Thoracic aorta (tissue), 2 donors: ENCODE measurements around the gene CD300E. TPM values are rescaled to one million over a fixed set of nuclear protein-coding genes. Genes with fewer than 3 reads are reported as not detected.

ENCODE experiments used
- ATAC-seq: fragments of 150-250 bp; one replicate; pipeline ENCODE4 v1.8.0; 2017; ENCODE audit warnings: low read depth; ENCODE audit not compliant: insufficient number of reproducible peaks, low FRiP score
- DNase-seq: peaks from one replicate; pipeline ENCODE4 v3.0.0-alpha.2; 2020; ENCODE audit warnings: low spot score
- H3K27ac ChIP-seq, 2 donors: fragments of 200-600 bp; sonication (generic); 1 replicate in 1 of 2; 2 replicates in 1 of 2; pipeline ENCODE4 v1.5.1; 2016; ENCODE audit warnings: mild to moderate bottlenecking in 2 of 2, moderate library complexity in 2 of 2
- H3K27me3 ChIP-seq: fragments of 200-600 bp; sonication (generic); replicated peaks from 2 replicates; pipeline ENCODE4 v1.6.0; 2016; ENCODE audit warnings: mild to moderate bottlenecking; ENCODE audit not compliant: insufficient read depth
- H3K36me3 ChIP-seq: fragments of 200-600 bp; sonication (generic); one replicate; pipeline ENCODE4 v1.5.1; 2016
- H3K4me1 ChIP-seq, 2 donors: fragments of 200-600 bp; sonication (generic); 1 replicate in 1 of 2; 2 replicates in 1 of 2; pipeline versions ENCODE4 v1.5.1 to v1.6.0; 2016; ENCODE audit warnings: low read depth in 2 of 2, mild to moderate bottlenecking in 1 of 2; ENCODE audit not compliant: control insufficient read depth in 1 of 2
- H3K4me3 ChIP-seq: fragments of 200-600 bp; sonication (generic); 2 replicates; pipeline ENCODE4 v1.5.1; 2016; ENCODE audit warnings: mild to moderate bottlenecking
- H3K9me3 ChIP-seq: fragments of 200-600 bp; sonication (generic); 2 replicates; pipeline ENCODE4 v1.5.1; 2016
- total RNA-seq, 2 donors: library from RNA; depleted of rRNA; stranded (reverse); fragments of >200 nt; gene quantifications; one replicate each; pipeline versions ENCODE4 v1.1.0 to v1.2.3, GENCODE V29; 2016
- TF ChIP-seq, protein P1 (sequence below): fragments of 200-600 bp; sonication (generic); IDR thresholded peaks from one replicate; pipeline ENCODE4 v1.5.1; 2019; ENCODE audit warnings: antibody characterized with exemption

Gene CD300E
- total RNA-seq, 2 donors from 2014 or later, result 0.14 to 10.4 TPM

DNA sequence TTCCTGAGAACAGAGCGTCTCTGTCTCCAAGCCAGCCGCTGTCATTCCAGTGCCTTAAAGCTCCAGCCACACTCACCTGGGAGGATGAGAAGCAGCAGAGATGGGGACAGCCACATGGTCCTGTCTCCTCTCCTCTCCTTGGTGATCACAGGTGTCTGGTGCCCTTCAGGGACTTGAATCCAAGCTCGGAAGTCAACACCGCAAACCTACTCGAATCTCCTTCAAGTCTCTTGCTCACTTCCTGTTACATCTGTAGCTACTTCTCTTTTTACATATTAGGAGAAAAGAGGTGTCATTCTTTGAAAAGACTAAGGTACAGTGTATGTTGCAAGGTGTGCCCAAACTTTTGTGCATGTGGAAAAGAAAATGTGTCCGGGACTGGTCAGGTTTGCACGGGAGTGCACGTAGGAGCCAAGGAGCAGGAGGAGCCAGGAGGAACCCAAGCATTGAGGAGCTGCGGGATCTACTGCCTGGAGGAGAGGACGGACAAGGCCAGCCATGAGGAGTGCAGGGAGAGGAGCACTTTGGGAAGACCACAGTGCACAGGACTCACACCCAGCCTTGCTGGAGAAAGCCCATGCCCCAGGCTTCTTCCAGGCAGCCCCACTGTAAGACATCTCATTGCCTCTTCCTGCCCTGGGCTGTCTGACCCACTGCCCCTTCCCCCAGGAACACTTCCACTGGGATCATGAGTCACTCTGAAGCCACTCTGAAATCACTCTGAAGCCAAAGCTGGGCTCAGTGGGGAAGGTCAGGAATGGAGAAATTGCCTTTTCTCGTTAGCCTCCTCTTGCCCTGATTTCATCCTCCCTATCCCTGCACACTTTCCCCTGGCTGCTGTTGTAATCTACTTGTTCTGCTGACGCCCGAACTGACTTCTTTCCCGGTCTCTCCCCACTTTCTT lies 31.2 kb downstream of the CD300E start, which contains the start of gene CD300LD:
Gene CD300LD, minus strand, starts transcription at position 197 of the 904 bp plus-strand sequence. Its CDS starts 81 bp downstream, at position 116.
- DNase-seq (no peak), ATAC-seq (no peak)
- Histone ChIP-seq H3K9me3 (no peaks in the 10 kb centered on the region), H3K4me3 (no peak within 1 kb of the TSS), H3K4me1 (no peaks in the 10 kb centered on the region), H3K36me3 (no peaks in the 10 kb centered on the region), H3K27me3 (no peaks in the 10 kb centered on the region), H3K27ac (no peak within 1 kb of the TSS)
- TF ChIP-seq, protein P1, sequence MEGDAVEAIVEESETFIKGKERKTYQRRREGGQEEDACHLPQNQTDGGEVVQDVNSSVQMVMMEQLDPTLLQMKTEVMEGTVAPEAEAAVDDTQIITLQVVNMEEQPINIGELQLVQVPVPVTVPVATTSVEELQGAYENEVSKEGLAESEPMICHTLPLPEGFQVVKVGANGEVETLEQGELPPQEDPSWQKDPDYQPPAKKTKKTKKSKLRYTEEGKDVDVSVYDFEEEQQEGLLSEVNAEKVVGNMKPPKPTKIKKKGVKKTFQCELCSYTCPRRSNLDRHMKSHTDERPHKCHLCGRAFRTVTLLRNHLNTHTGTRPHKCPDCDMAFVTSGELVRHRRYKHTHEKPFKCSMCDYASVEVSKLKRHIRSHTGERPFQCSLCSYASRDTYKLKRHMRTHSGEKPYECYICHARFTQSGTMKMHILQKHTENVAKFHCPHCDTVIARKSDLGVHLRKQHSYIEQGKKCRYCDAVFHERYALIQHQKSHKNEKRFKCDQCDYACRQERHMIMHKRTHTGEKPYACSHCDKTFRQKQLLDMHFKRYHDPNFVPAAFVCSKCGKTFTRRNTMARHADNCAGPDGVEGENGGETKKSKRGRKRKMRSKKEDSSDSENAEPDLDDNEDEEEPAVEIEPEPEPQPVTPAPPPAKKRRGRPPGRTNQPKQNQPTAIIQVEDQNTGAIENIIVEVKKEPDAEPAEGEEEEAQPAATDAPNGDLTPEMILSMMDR, result no peak

DNA sequence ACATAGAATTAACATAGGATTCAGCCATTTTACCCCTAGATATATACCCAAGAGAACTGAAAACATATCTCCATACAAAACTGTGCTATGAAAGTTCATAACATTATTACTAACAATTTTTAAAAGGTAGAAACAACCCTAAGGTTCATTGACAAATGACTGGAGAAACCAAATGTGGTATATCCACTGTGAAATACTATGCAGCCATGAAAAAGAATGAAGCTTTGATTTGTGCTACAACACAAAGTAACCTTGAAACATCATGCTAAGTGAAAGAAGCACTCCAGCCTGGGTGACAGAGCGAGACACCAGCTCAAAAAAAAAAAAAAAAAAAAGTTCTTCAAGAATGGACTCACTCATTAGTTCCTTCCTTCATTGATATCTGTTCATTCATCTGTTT lies 32.0 kb downstream of the CD300E start:
- DNase-seq (no peak), ATAC-seq (no peak)
- TF ChIP-seq, protein P1, result no peak
- H3K4me3 ChIP-seq, result no peak overlapping the region
- H3K9me3 ChIP-seq, result no peaks in the 10 kb centered on the region
- no peaks in the 10 kb centered on the region for H3K4me1 ChIP-seq
- no peaks in the 10 kb centered on the region for H3K36me3 ChIP-seq
- H3K27me3 ChIP-seq, result no peaks in the 10 kb centered on the region
- H3K27ac ChIP-seq, result no peak overlapping the region

DNA sequence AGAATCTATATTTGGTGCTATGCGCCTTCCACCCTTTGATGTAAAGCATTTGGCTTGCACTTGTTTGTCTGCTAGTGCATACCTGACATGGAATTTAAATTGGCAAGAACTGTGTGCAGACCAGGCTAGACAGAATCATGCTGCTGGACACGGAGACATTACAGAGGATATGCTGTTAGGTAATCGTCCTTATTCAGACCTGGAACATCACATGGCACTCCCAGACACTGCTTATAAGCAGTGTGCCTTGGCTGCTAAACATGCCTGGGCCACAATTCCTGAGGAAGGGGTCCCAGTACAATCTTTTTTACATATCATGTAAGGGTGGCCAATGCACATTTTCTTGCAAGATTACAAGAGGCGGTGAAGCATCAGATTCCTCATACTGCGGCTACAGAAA lies 37.8 kb downstream of the CD300E start:
- H3K27ac ChIP-seq, result no peak overlapping the region
- ATAC-seq (no peak), DNase-seq (no peak)
- no peaks in the 10 kb centered on the region for H3K36me3 ChIP-seq
- no peaks in the 10 kb centered on the region for H3K9me3 ChIP-seq
- H3K27me3 ChIP-seq, result no peaks in the 10 kb centered on the region
- no peak overlapping the region for H3K4me3 ChIP-seq
- TF ChIP-seq, protein P1, result no peak
- no peaks in the 10 kb centered on the region for H3K4me1 ChIP-seq

DNA sequence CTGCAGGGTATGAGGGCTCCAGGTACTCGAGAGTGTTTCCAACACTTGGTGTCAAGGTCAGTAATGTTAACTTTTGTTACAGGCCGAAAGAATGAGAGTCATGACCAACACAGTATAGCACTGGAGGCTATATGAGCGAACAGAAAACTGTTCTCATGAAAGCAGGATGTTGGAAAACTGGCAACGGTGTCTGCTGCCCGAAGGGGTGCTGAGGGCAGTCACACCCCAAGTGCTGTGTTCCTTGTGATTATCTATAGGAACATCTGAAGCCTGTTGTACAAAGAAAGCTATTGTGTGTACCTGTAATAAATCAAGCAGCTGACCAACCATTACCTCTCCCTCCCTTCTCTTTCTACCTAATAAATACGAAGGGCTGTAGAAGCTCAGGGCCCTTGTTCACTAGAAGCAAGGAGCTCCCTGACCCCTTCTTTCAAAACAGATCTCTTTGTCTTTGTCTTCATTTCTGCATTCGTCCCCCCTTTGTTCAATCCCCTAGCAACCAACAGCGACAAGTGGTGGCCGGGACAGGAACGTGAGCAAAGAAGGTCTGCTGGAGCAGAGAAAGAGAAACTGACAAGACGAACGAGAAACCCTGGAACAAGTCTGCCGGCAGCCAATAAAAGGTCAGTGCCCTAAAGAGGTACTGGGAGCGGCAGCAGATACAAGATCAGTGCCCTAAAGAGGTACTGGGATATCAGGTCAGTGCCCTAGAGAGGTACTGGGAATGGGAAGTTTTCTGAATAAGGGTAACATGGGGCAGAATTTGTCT lies 39.1 kb downstream of the CD300E start:
- Histone ChIP-seq H3K27ac (no peak overlapping the region), H3K4me1 (no peaks in the 10 kb centered on the region), H3K36me3 (no peaks in the 10 kb centered on the region), H3K27me3 (no peaks in the 10 kb centered on the region), H3K4me3 (no peak overlapping the region), H3K9me3 (no peaks in the 10 kb centered on the region)
- no peak for DNase-seq
- TF ChIP-seq, protein P1, result no peak
- ATAC-seq, result no peak

DNA sequence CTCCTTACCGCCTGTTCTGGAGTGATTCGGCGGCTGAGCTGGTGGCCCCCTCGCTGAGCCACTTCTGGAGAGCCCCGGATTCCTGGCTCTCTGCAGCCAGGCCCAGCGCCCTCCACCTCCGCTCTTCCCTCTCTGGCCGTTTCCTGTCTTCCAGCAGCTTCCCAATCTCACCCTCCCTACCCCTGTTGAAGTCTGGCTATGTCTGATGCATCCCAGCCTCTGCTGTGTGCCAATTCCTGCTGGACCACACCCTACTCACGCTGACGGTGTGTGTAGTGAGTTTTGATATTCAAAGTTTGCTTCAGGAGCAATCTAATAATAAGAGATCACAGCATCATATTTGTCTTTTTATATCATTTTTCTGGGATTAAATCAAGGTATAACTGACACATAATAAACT lies 40.9 kb downstream of the CD300E start:
- no peak overlapping the region for H3K27ac ChIP-seq
- H3K9me3 ChIP-seq, result no peaks in the 10 kb centered on the region
- TF ChIP-seq, protein P1, result no peak
- no peaks in the 10 kb centered on the region for H3K4me1 ChIP-seq
- ATAC-seq, result no peak
- no peaks in the 10 kb centered on the region for H3K36me3 ChIP-seq
- no peak overlapping the region for H3K4me3 ChIP-seq
- H3K27me3 ChIP-seq, result no peaks in the 10 kb centered on the region
- no peak for DNase-seq
